ENCODE data around the gene AOC3.
"Not testable (repeated sequence)": the region's sequence is repeated elsewhere in the genome, so short reads cannot be mapped to it uniquely, and the experiment has no call there.

GRCh38 chr17:42881706-42882105 is 30.7 kb downstream of the AOC3 start:
- not testable (repeated sequence) for TF ChIP-seq CTCF (conservative IDR thresholded peaks at IDR 0.05); ZFX (IDR thresholded peaks at IDR 0.05)

All from C4-2B (cell line).